Progenitor cell of endocrine pancreas (in vitro differentiated cells): ENCODE measurements around the gene CAPN6. TPM values are rescaled to one million over a fixed set of nuclear protein-coding genes. Genes with fewer than 3 reads are reported as not detected.

Source experiments
- DNase-seq: peaks from one replicate; pipeline ENCODE4 v3.0.0; 2021; ENCODE audit warnings: low spot score; ENCODE audit not compliant: unreplicated experiment
- H3K27ac Mint-ChIP-seq: 2 replicates; pipeline ENCODE4 v1.8.0; 2021; ENCODE audit warnings: mild to moderate bottlenecking, moderate library complexity, mixed read lengths
- H3K27me3 Mint-ChIP-seq: 2 replicates; pipeline ENCODE4 v1.8.0; 2021; ENCODE audit warnings: mixed read lengths
- H3K36me3 Mint-ChIP-seq: 2 replicates; pipeline ENCODE4 v1.8.0; 2022; ENCODE audit warnings: mixed read lengths; ENCODE audit not compliant: insufficient read depth
- H3K4me1 Mint-ChIP-seq: 2 replicates; pipeline ENCODE4 v1.8.0; 2021; ENCODE audit warnings: low read depth, mixed read lengths
- H3K4me3 Mint-ChIP-seq: 2 replicates; pipeline ENCODE4 v1.8.0; 2021; ENCODE audit warnings: low read depth, mild to moderate bottlenecking, moderate library complexity, mixed read lengths
- H3K9me3 Mint-ChIP-seq: 2 replicates; pipeline ENCODE4 v1.8.0; 2021; ENCODE audit warnings: low read depth, mixed read lengths
- CTCF ChIP-seq: fragments of 200-600 bp; sonication (generic); IDR thresholded peaks from one replicate; pipeline ENCODE4 v1.5.0; 2021; ENCODE audit warnings: antibody characterized with exemption, mild to moderate bottlenecking; ENCODE audit not compliant: unreplicated experiment
- long read RNA-seq: library from polyadenylated mRNA; unstranded; transcript quantifications from one replicate; pipeline ENCODE4 v2.0.0, GENCODE V29; 2020
- total RNA-seq: library from RNA; stranded (reverse); gene quantifications from 2 replicates; pipeline ENCODE4 v1.2.1, GENCODE V29; 2021

CAPN6 gene
- total RNA-seq: 96.5 and 104 TPM in 2 replicates
- long read RNA-seq, transcript CAPN6-201 (13 exons, 3,568 nt): major isoform, 162 of 184 reads
- long read RNA-seq, partial matches to known transcripts: 22 of 184 reads
- long read RNA-seq, other reads (novel, unspliced or antisense): 0 of 184 reads

- TF ChIP-seq CTCF: no peak
- Mint-ChIP-seq H3K4me3 (peak within 1 kb of the TSS; percentile 83), H3K36me3 (no peaks in the 10 kb centered on the region), H3K27me3 (no peaks in the 10 kb centered on the region), H3K27ac (peak within 1 kb of the TSS; percentile 86), H3K4me1 (peaks cover 31% of the 10 kb centered on the region), H3K9me3 (no peaks in the 10 kb centered on the region)
- DNase-seq: peak; percentile 39
These were observed at the start of gene CAPN6 for GRCh38 chrX:111270339-111270738. Gene CAPN6, minus strand, starts transcription at chrX:111270483. Its CDS starts 6,547 bp downstream, at chrX:111263936.

- Mint-ChIP-seq H3K4me3 (no peak overlapping the region), H3K27ac (no peak overlapping the region), H3K27me3 (no peaks in the 10 kb centered on the region), H3K4me1 (no peaks in the 10 kb centered on the region), H3K36me3 (peaks cover 24% of the 10 kb centered on the region), H3K9me3 (peaks cover 6% of the 10 kb centered on the region)
- no peak for DNase-seq
- TF ChIP-seq CTCF: no peak
These were observed 49.2 kb upstream of the CAPN6 start for GRCh38 chrX:111319451-111319850.

- H3K27ac Mint-ChIP-seq: no peak overlapping the region
- no peaks in the 10 kb centered on the region for H3K27me3 Mint-ChIP-seq
- DNase-seq: no peak
- H3K36me3 Mint-ChIP-seq: peaks cover 26% of the 10 kb centered on the region
- H3K4me1 Mint-ChIP-seq: peaks cover 3% of the 10 kb centered on the region
- no peak overlapping the region for H3K4me3 Mint-ChIP-seq
- TF ChIP-seq CTCF: no peak
- H3K9me3 Mint-ChIP-seq: peaks cover 9% of the 10 kb centered on the region
These were observed 48.6 kb upstream of the CAPN6 start for GRCh38 chrX:111318901-111319300.

- H3K27ac Mint-ChIP-seq: no peak overlapping the region
- no peak overlapping the region for H3K4me3 Mint-ChIP-seq
- H3K36me3 Mint-ChIP-seq: peaks cover 16% of the 10 kb centered on the region
- H3K9me3 Mint-ChIP-seq: no peaks in the 10 kb centered on the region
- no peaks in the 10 kb centered on the region for H3K27me3 Mint-ChIP-seq
- no peak for DNase-seq
- H3K4me1 Mint-ChIP-seq: peaks cover 18% of the 10 kb centered on the region
- TF ChIP-seq CTCF: no peak
These were observed 38.8 kb upstream of the CAPN6 start for GRCh38 chrX:111309083-111309482.

GRCh38 chrX:111308039-111308438 lies 37.8 kb upstream of the CAPN6 start:
- TF ChIP-seq CTCF: no peak
- peaks cover 16% of the 10 kb centered on the region for H3K4me1 Mint-ChIP-seq
- DNase-seq: no peak
- H3K9me3 Mint-ChIP-seq: no peaks in the 10 kb centered on the region
- H3K36me3 Mint-ChIP-seq: peaks cover 15% of the 10 kb centered on the region
- no peak overlapping the region for H3K4me3 Mint-ChIP-seq
- no peaks in the 10 kb centered on the region for H3K27me3 Mint-ChIP-seq
- H3K27ac Mint-ChIP-seq: no peak overlapping the region
